KMS-11 (cell line): ENCODE data around the gene ZNF595.
A peak's percentile ranks its signal among the peaks of the same experiment; 100 is the strongest.
"Not testable (repeated sequence)": the region's sequence is repeated elsewhere in the genome, so short reads cannot be mapped to it uniquely, and the experiment has no call there.

Source experiments
- H2AFZ ChIP-seq: fragments of 200-600 bp; sonication (generic); 2 replicates; pipeline ENCODE4 v1.6.1; 2016; ENCODE audit warnings: antibody characterized with exemption, mixed run types, low read depth
- H3K27ac ChIP-seq: fragments of 200-600 bp; sonication (generic); 2 replicates; pipeline ENCODE4 v1.6.1; 2016; ENCODE audit warnings: mild to moderate bottlenecking, mixed run types
- H3K27me3 ChIP-seq: fragments of 200-600 bp; sonication (generic); 2 replicates; pipeline ENCODE4 v1.6.1; 2017; ENCODE audit warnings: mild to moderate bottlenecking, low read depth, mixed run types, moderate library complexity; ENCODE audit not compliant: insufficient read depth
- H3K36me3 ChIP-seq: fragments of 200-600 bp; sonication (generic); 2 replicates; pipeline ENCODE4 v1.6.1; 2017; ENCODE audit warnings: mild to moderate bottlenecking, mixed run types; ENCODE audit not compliant: insufficient read depth
- H3K4me1 ChIP-seq: fragments of 200-600 bp; sonication (generic); 2 replicates; pipeline ENCODE4 v1.6.1; 2016; ENCODE audit warnings: mild to moderate bottlenecking, low read depth, mixed run types; ENCODE audit not compliant: poor library complexity, severe bottlenecking
- H3K4me2 ChIP-seq: fragments of 200-600 bp; sonication (generic); 2 replicates; pipeline ENCODE4 v1.7.0; 2016; ENCODE audit warnings: mild to moderate bottlenecking, mixed run types
- H3K4me3 ChIP-seq: fragments of 200-600 bp; sonication (generic); IDR thresholded peaks from 2 replicates; pipeline ENCODE4 v1.6.1; 2017; ENCODE audit warnings: low read depth, low read length, mixed read lengths; ENCODE audit not compliant: insufficient read depth
- H3K79me2 ChIP-seq: fragments of 200-600 bp; sonication (generic); 2 replicates; pipeline ENCODE4 v1.6.1; 2016; ENCODE audit warnings: low read depth, mixed run types; ENCODE audit not compliant: insufficient read depth
- H3K9ac ChIP-seq: fragments of 200-600 bp; sonication (generic); 2 replicates; pipeline ENCODE4 v1.6.1; 2016; ENCODE audit warnings: mild to moderate bottlenecking, mixed run types
- H4K20me1 ChIP-seq: fragments of 200-600 bp; sonication (generic); 2 replicates; pipeline ENCODE4 v1.6.1; 2016; ENCODE audit warnings: mild to moderate bottlenecking, mixed run types; ENCODE audit not compliant: insufficient read depth
- CTCF ChIP-seq: fragments of 200-600 bp; sonication (generic); conservative IDR thresholded peaks from 2 replicates; pipeline ENCODE4 v1.6.1; 2017; ENCODE audit warnings: low read depth, mild to moderate bottlenecking, antibody characterized with exemption, low read length, moderate library complexity, mixed read lengths

Gene ZNF595

DNA sequence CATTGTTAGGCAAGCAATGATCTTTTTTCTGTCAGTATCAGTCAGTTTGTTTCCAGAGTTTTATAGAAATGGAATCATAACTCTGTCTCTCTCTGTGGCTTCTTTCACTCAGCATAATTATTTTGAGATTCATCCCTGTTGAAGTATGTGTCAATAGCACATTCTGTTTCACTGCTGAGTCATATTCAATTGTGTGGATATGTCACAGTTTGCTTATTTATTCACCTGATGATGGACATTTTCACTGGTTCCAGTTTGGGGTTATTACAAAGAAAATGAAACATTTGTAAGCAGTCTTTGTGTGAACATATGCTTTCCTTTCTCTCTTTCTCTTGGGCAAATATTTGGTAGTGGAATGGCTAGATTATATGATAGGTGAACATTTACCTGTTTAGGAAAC is 61.0 kb downstream of the ZNF595 start:
- H3K9ac ChIP-seq: no peak overlapping the region
- H3K4me3 ChIP-seq: no peak overlapping the region
- no peak for TF ChIP-seq CTCF
- H3K4me1 ChIP-seq: no peaks in the 10 kb centered on the region
- no peak overlapping the region for H3K4me2 ChIP-seq
- H3K79me2 ChIP-seq: no peaks in the 10 kb centered on the region
- no peak overlapping the region for H2AFZ ChIP-seq
- H4K20me1 ChIP-seq: no peaks in the 10 kb centered on the region
- H3K36me3 ChIP-seq: no peaks in the 10 kb centered on the region
- H3K27ac ChIP-seq: no peak overlapping the region
- no peaks in the 10 kb centered on the region for H3K27me3 ChIP-seq

DNA sequence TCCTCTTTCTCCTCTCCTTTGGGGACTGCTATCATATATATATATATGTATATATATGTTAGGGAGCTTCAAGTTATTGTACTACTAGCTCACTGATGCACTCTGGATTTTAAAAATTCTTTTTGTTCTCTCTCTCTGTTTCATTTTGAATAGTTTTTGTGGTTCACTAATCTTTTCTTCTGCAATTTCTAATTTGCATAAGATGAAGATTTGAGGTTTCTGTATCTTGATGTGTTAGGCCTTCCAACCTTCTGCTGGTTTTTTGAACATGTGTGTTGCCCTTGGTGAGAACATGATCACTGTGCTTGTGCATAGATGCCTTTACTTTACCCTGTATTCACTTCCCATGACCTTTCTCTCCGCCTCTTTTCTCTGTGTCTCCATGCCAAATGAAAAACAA is 63.4 kb downstream of the ZNF595 start:
- H2AFZ ChIP-seq: no peak overlapping the region
- no peak overlapping the region for H3K4me2 ChIP-seq
- H3K79me2 ChIP-seq: no peaks in the 10 kb centered on the region
- no peaks in the 10 kb centered on the region for H4K20me1 ChIP-seq
- no peak overlapping the region for H3K4me3 ChIP-seq
- no peak for TF ChIP-seq CTCF
- H3K9ac ChIP-seq: no peak overlapping the region
- no peaks in the 10 kb centered on the region for H3K36me3 ChIP-seq
- H3K27me3 ChIP-seq: no peaks in the 10 kb centered on the region
- H3K4me1 ChIP-seq: no peaks in the 10 kb centered on the region
- H3K27ac ChIP-seq: no peak overlapping the region

GRCh38 chr4:120616-121015 is 67.5 kb downstream of the ZNF595 start:
- no peaks in the 10 kb centered on the region for H3K4me1 ChIP-seq
- no peaks in the 10 kb centered on the region for H3K27me3 ChIP-seq
- no peak overlapping the region for H3K27ac ChIP-seq
- no peak overlapping the region for H2AFZ ChIP-seq
- no peak overlapping the region for H3K4me3 ChIP-seq
- no peak overlapping the region for H3K4me2 ChIP-seq
- TF ChIP-seq CTCF: no peak
- no peaks in the 10 kb centered on the region for H3K36me3 ChIP-seq
- H3K79me2 ChIP-seq: no peaks in the 10 kb centered on the region
- H4K20me1 ChIP-seq: no peaks in the 10 kb centered on the region
- no peak overlapping the region for H3K9ac ChIP-seq

GRCh38 chr4:121408-122084 is 68.4 kb downstream of the ZNF595 start:
- H3K27me3 ChIP-seq: no peaks in the 10 kb centered on the region
- H3K36me3 ChIP-seq: no peaks in the 10 kb centered on the region
- H3K4me1 ChIP-seq: no peaks in the 10 kb centered on the region
- no peak for TF ChIP-seq CTCF
- no peak overlapping the region for H3K9ac ChIP-seq
- no peak overlapping the region for H2AFZ ChIP-seq
- H3K4me2 ChIP-seq: no peak overlapping the region
- H4K20me1 ChIP-seq: no peaks in the 10 kb centered on the region
- no peak overlapping the region for H3K27ac ChIP-seq
- H3K79me2 ChIP-seq: no peaks in the 10 kb centered on the region
- no peak overlapping the region for H3K4me3 ChIP-seq

DNA sequence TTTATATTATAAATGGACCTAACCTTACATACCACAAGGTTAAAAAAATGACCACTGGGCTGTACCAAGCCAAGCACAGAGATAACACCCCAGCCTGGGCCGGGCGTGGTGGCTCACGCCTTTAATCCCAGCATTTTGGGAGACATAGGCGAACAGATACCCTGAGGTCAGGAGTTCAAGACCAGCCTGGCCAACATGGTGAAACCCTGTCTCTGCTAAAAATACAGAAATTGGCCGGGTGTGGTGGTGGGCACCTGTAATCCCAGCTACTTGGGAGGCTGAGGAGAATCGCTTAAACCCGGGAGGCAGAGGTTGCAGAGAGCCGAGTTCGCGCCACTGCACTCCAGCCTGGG is 70.8 kb downstream of the ZNF595 start:
- H3K9ac ChIP-seq, H3K27me3 ChIP-seq, H4K20me1 ChIP-seq, H3K79me2 ChIP-seq, H3K27ac ChIP-seq, H3K4me2 ChIP-seq, H3K4me1 ChIP-seq, H3K36me3 ChIP-seq: not testable (repeated sequence)
- Histone ChIP-seq H3K4me3 (peak overlapping the region; percentile 35), H2AFZ (peak overlapping the region; percentile 14; the same call in 1 of the 2 replicates)
